Central memory CD4-positive, alpha-beta T cell (primary cell): ENCODE data around the gene PRPSAP1.
A peak's percentile ranks its signal among the peaks of the same experiment; 100 is the strongest.
"Not testable (repeated sequence)": the region's sequence is repeated elsewhere in the genome, so short reads cannot be mapped to it uniquely, and the experiment has no call there.

Source experiments
- DNase-seq: peaks from one replicate; pipeline ENCODE4 v3.0.0; 2022

The PRPSAP1 gene

GRCh38 chr17:76317535-76317934 is 36.2 kb downstream of the PRPSAP1 start:
- no peak for DNase-seq

- no peak for DNase-seq
Measured at GRCh38 chr17:76314392-76315227, 39.1 kb downstream of the PRPSAP1 start.

DNA sequence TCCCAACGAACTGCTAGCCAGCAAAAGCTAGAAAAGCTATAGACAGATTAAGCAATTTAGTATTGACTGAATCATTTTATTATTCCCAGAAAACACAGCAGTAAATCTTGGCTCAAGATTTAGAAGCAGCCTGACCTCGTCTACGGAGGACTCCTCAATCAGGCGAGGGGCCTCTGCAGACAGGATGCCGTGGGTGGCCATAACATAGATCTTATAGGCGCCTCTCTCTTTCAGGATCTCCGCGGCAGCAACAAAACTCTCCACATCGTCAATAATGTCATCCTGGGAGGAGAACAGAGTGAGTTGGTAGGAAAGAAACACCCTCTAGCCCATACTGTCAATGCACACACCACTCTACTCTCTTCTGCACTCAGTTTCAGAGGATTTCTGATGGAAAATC is 41.0 kb downstream of the PRPSAP1 start:
- no peak for DNase-seq

DNA sequence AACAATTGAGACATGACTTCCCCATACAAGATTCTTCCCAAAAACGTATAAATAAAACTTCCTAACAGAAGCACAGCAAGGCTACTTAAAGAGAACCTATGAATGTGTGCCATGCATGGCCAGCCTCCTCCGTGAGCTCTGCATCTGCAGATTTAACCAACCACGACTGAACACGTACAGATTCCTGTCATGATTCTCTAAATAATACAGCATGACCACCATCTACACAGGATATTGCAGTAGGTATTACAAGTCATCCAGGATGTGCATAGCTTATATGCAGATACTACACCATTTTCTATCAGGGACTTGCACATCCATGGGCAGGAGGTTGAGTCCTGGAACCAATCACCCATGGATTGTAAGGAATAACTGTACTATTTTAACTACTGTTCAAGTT is 44.3 kb downstream of the PRPSAP1 start:
- no peak for DNase-seq

DNA sequence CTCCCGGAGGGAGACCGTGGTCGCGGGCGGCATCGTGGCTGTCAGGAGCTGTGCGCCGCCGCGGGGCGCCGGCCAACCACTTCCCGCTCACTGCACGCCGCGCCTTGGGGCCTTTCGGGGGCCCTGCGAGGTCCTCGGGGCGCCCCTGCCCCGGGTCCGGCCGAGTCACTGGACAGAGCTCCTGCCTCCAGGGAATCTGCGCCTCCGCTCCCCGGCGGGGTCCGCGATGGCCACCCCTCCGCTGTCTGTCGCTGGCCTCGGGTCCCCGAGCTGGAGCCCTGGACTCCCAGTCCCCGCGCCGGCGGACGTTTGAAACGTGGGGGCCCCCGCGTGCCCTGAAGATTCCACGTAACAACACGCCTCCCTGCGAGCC is 45.8 kb downstream of the PRPSAP1 start, which contains the start of gene QRICH2:
QRICH2 (minus strand) TSS at position 311 of the 373 bp plus-strand sequence; CDS start at position 33, 278 bp downstream.
- DNase-seq = no peak

- DNase-seq = no peak
Measured at GRCh38 chr17:76307299-76307965, 46.3 kb downstream of the PRPSAP1 start.

DNA sequence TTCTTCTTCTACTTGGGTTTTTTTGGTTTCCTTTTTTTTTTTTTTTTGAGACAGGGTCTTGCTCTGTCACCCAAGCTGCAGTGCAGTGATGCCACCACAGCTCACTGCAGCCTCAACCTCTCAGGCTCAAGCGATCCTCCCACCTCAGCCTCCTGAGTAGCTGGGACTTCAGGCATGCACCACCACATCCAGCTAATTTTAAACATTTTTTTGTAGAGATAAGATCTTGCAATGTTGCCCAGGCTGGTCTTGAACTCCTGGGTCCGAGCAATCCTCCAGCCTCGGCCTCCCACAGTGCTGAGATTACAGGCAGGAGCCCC is 48.6 kb downstream of the PRPSAP1 start:
- not testable (repeated sequence) for DNase-seq

- no peak for DNase-seq
Measured at GRCh38 chr17:76304226-76305134, 49.2 kb downstream of the PRPSAP1 start.

GRCh38 chr17:76297436-76297835 is 56.3 kb downstream of the PRPSAP1 start:
- DNase-seq = no peak

DNA sequence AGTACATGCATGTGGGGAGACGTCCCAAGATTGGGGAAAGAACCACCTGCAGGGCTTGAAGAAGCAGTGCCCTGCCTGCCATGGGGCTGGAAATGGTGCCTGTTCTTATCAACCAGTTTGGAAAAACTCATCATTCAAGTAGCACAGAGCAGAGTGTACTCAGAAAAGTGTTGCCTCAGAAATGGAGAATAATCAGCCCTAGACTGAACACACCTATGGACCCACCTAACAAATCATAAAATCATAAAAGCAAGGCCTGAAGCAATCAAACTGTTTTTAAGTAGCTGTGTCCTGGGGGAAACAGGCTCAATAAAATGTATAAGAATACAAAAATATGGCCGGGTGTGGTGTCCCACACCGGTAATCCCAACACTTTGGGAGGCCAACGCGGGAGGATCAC is 56.8 kb downstream of the PRPSAP1 start:
- DNase-seq = no peak

- no peak for DNase-seq
Measured at GRCh38 chr17:76296186-76296585, 57.5 kb downstream of the PRPSAP1 start.

- DNase-seq = no peak
Measured at GRCh38 chr17:76293106-76293505, 60.6 kb downstream of the PRPSAP1 start.

DNA sequence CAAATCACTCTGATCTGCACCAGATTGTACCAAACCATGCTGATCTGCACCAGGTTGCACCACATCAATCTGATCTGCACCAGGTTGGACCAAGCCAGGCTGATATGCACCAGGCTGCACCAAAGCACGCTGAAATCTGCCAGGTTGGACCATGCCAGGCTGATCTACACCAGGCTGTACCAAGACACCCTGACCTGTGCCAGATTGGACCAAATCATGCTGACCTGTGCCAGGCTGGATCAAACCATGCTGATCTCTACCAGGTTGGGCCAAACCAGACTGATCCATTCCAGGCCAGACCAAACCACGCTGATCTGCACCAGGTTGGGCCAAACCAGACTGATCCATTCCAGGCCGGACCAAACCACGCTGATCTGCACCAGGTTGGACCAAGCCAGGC is 61.1 kb downstream of the PRPSAP1 start:
- no peak for DNase-seq

GRCh38 chr17:76281573-76282371 is 71.9 kb downstream of the PRPSAP1 start:
- no peak for DNase-seq

DNA sequence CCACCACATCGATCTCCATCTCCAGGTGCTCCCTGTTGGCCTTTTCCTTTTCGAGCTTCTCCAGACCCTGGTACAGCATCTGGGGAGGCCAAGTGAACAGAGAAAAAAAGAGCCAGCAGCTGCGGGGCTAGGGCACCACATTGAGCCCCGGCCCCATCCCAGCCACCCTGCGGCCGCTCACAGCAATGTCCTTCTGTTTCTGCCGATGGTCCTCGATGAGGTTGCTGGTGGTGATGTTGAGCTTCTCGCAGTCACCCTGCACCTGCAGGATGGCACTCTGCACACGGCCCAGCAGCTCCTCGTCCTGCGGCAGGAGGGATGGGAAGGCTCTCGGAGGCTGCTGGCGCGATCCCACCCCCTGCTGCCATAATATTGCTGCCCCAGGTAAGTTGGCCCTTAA is 73.1 kb downstream of the PRPSAP1 start:
- no peak for DNase-seq

GRCh38 chr17:76279742-76280287 is 73.9 kb downstream of the PRPSAP1 start:
- DNase-seq = no peak

DNA sequence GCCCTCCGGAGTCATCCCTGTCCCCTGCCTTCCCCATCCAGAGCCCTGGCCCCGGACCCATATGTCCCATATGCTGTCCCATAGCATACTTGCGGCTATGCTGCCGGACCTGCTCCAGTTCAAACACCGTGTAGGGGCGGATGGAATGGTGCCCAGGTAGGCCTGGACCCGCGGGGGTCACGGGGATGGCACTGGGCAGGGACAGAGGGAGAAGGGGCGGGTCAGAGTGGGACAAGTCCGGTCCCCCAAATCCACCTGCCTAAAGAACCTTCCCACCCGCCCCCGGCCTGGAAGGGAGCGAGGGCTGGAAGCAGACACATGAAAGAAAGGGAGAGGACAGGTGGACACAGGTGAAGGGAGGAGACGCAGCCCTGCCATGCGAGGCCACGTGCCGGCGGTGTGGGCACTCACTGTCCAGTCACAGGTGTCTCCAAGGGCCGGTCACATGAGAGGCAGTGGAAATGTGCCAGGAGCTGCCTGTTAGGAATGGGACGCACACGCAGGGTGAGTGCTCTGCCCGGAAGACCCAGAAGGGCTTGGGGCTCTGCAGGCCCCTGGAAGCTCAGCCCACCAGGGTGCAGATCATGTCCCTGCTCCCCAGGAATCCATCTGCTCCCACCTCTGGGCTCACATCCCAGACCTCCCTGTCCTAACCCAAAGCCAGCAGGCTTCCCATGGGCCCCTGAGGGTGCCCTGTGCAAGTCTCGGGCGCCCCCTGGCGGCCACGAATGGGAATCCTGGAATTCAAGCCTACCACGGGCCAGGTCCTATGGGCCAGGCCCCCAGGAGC is 74.6 kb downstream of the PRPSAP1 start:
- peak; percentile 77 for DNase-seq

DNA sequence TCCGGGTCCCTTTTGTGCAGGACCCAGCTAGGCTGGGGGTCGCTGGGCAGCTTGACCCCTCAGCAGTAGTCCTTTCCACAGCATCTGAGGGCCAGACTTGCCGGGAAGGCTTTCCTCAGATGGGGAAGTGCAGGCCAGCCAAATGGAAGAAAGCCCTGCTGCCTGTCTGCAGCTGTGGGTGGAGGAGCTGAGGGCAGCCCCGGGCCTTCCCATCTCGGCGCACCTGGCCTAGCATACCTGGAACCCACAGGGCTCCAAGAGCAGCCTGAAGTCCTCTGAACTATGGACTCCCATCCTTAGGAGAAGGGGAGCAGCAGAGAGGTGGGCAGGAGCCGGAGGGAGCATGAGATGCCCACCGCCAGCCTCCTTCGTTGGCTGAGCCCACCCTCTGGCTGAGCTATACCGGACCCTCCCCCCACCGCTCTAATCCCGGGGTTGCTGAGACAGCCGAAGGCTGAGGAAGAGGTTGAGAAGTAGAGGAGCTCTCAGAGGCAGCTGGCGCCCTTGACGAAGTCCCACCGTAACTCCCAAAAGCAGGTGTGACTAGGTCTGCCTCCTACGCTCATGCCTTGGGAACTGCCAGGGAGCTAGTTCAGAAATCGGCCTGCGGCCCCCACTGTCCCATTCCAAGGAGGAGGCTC is 75.3 kb downstream of the PRPSAP1 start:
- DNase-seq = no peak

GRCh38 chr17:76277300-76278267 is 76.1 kb downstream of the PRPSAP1 start:
- DNase-seq = no peak
